Activated naive CD4-positive, alpha-beta T cell treated with anti-CD3 and anti-CD28 coated beads, Interleukin-2, amount 50 U/mL, for 72 hours (primary cell): ENCODE results near the gene FRS2. TPM values are rescaled to one million over a fixed set of nuclear protein-coding genes. Genes with fewer than 3 reads are reported as not detected.
"Not testable (repeated sequence)": the region's sequence is repeated elsewhere in the genome, so short reads cannot be mapped to it uniquely, and the experiment has no call there.

Source experiments
- ATAC-seq, 2 donors: fragments of 150-1000 bp; cut with Tn5 transposase; 2 replicates each; pipeline ENCODE4 v1.10.0; 2021; ENCODE audit warnings: mild to moderate bottlenecking in 2 of 2, moderate library complexity in 2 of 2
- DNase-seq, 2 donors: peaks; one replicate each; pipeline ENCODE4 v3.0.0; 2021 to 2022; ENCODE audit warnings: low spot score in 2 of 2
- H3K27ac Mint-ChIP-seq, 2 donors: one replicate each; pipeline ENCODE4 v1.8.0; 2022; ENCODE audit warnings: mild to moderate bottlenecking in 2 of 2, mixed read lengths in 2 of 2
- H3K36me3 Mint-ChIP-seq, 2 donors: one replicate each; pipeline ENCODE4 v1.8.0; 2022; ENCODE audit warnings: mixed read lengths in 2 of 2
- H3K9me3 Mint-ChIP-seq, 2 donors: one replicate each; pipeline ENCODE4 v1.8.0; 2022; ENCODE audit warnings: mixed read lengths in 2 of 2
- total RNA-seq, 2 donors: library from RNA; stranded (reverse); gene quantifications; one replicate each; pipeline ENCODE4 v1.2.3, GENCODE V29; 2022

Gene FRS2
- total RNA-seq, 2 donors from 2014 or later: 13.1 to 15.5 TPM

DNA sequence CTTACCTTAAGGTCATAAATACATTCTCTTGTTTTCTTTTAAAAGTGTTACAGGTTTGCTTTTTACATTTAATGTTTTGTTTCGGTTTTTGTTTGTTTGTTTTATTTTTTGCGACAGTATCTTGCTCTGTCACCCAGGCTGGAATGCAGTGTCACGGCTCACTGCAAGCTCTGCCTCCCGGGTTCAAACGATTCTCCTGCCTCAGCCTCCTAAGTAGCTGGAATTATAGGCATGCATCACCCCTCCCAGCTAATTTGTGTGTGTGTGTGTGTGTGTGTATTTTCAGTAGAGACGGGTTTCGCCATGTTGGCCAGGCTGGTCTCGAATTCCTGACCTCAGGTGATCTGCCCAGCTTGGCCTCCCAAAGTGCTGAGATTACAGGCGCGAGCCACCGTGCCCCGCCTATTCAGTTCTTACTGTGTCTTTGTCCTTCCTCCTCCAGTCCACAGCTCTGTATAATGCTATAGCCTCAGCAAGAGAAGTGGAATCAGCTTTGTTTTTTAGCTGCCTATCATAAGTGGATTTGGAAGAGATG is 17.5 kb upstream of the FRS2 start:
- H3K9me3 Mint-ChIP-seq, H3K36me3 Mint-ChIP-seq, DNase-seq, ATAC-seq, H3K27ac Mint-ChIP-seq: not testable (repeated sequence)

DNA sequence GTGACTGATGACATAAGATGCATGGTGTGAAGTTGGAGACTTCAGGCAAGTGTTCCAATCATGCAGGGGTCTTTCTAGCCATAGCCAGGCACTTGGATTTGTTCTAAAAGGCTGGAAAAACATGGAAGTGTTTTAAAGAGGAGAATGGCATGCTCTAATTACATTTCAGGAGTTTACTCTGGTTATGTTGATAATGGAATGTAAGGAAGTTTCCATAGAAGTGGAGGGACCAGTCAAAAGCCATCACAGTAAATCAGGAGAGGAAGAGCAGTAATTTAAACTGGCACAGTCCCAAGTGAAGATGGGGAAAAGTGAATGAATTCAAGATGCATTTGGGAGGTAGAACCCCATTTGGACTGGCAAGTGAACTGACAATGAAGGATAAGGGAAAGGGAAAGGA is 13.9 kb upstream of the FRS2 start:
- H3K27ac Mint-ChIP-seq: no peak overlapping the region
- ATAC-seq: no peak
- H3K9me3 Mint-ChIP-seq: no peaks in the 10 kb centered on the region

DNA sequence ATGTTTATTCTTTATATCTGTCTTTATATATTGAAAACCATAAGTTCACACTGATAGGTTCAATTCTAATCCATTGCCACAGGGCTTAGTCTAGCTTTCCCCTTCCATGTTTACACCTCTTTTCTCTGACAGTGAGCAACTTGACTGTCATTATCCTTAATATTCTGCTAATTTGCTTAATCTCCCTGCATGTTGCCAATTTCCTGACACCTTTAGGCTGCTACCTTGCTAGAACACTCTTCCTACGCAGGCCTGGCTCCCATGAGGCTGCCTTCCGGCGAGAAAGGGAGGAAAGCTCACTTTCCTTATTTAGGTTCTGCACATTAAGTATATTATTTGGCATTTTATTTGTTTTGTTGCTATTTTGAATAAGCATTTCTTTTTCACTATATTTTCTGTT is 12.8 kb upstream of the FRS2 start:
- H3K9me3 Mint-ChIP-seq: no peaks in the 10 kb centered on the region
- H3K36me3 Mint-ChIP-seq: no peaks in the 10 kb centered on the region
- no peak overlapping the region for H3K27ac Mint-ChIP-seq
- DNase-seq: no peak
- ATAC-seq: no peak

More for the DNA sequence above, 13.9 kb upstream of the FRS2 start:
- H3K36me3 Mint-ChIP-seq: no peaks in the 10 kb centered on the region
- no peak for DNase-seq

DNA sequence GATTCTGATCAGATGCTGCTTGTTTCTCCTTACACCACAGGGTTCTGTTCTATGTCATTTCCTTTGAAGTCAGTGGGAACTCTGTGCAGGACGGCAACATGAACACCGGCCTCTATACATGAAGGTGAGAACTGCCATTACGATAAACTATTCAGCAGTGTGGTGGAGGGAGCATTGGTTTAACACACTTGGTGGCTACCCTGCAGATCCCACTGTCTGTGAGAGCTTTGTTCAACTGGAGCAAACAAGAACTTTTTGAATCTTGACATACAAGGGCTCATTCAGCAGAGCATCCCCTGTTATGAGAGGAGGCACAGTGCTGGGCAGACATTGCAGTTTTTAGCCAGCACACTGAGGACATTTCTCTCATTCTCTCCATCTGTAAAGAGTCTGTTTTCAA is 10.7 kb upstream of the FRS2 start:
- no peaks in the 10 kb centered on the region for H3K36me3 Mint-ChIP-seq
- no peaks in the 10 kb centered on the region for H3K9me3 Mint-ChIP-seq
- no peak overlapping the region for H3K27ac Mint-ChIP-seq
- DNase-seq: no peak
- no peak for ATAC-seq

DNA sequence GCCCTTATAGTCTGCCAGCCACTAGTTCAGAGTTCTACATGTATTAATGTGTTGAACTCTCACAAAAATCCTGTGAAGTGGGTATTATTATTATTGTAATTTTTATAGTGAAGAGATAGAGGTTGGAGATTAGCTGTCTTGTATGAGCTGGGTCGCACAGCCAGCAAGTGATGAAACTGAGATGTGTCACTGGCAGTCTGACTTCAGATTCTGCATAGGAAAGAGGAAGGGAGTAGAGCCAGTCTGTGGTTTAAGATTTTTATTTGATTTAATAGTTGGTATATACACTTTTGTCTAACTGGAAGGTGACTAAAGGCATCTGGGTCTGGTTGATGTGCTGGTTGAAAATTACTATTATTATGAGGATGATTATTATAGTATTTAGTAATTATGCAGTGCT is 5.8 kb upstream of the FRS2 start:
- no peak overlapping the region for H3K27ac Mint-ChIP-seq
- no peak for DNase-seq
- no peaks in the 10 kb centered on the region for H3K9me3 Mint-ChIP-seq
- no peaks in the 10 kb centered on the region for H3K36me3 Mint-ChIP-seq
- ATAC-seq: no peak

DNA sequence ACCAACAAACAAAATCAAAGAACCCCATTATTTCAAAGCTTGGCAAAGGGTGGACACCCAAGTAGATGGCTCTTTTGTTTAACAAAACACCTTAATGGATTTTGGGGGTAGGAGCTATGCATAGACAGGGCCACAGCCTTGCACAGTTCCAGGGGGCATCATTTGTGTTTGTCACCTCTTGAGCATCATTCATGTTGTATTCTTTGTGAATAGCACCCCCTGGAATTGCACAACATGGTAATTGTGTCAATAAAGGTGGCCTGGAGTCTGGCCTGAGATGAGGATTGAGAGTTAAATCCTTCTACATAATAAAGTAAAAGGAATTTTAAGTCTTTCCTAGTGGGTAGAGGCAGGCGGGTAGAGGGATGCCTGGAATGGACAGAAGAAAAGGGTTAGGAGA is 3.3 kb upstream of the FRS2 start:
- peaks cover 0 to 4% of the 10 kb centered on the region in 2 donors for H3K36me3 Mint-ChIP-seq
- ATAC-seq: no peak
- H3K27ac Mint-ChIP-seq: no peak overlapping the region
- no peaks in the 10 kb centered on the region for H3K9me3 Mint-ChIP-seq
- no peak for DNase-seq

DNA sequence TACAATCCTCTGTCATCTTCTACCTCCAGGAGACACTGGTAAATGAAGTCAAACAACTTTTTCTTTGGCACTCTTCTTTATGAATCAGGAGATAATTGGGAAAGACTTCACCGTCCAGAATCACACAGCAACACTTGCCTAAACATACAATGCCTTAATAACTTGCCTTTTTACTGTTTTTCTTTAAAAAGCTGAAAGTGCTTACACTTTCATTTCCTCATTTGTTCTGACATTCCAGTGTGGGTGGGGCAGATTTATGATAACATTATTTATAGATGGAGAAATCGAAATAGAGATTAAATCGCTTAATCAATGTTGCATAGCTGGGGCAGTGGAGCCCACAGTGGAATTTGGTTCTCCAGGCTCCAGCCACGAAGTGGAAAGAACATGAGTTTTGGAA is 2.8 kb upstream of the FRS2 start:
- ATAC-seq (no peak), DNase-seq (no peak)
- Mint-ChIP-seq H3K27ac (no peak overlapping the region), H3K36me3 (peaks cover 0 to 4% of the 10 kb centered on the region in 2 donors), H3K9me3 (no peaks in the 10 kb centered on the region)

DNA sequence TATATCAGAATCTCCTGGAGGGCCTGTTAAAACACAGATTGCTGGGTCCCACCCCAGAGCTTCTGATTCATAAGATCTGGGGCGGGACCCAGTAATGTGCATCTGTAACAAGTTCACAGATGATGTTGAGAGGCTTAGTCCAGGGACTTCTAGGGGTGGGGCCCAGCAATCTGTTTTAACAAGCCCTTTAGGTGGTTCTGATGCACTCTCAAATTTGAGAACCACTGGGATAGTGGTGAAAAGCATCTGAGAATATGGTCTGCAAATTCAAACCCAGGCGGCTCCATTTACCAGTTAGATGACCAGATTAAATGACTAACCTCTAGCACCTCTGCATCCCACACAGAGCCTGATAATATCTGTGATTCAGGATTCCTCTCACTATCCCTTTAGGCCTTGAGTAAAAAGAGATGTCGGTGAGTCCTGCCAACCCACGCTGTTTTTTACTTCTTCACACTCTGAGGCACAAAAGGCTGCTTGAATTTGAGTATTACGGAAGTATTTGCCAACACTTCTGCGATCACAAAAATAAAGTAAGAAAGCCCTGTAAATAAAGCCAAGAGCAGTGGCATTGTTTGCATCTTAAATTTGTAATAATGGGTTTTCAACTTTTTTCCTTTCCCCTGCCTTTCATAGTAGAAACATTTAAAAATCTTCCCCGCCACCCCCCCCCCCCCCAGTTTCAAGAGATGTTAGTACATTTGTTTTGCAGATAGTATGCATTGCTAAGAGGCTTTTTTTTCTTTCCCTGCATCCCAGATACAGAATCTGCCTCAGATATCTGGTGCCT is 1.8 kb upstream of the FRS2 start:
- no peak for DNase-seq
- peaks cover 0 to 4% of the 10 kb centered on the region in 2 donors for H3K36me3 Mint-ChIP-seq
- no peak for ATAC-seq
- H3K27ac Mint-ChIP-seq: no peak overlapping the region
- H3K9me3 Mint-ChIP-seq: no peaks in the 10 kb centered on the region

DNA sequence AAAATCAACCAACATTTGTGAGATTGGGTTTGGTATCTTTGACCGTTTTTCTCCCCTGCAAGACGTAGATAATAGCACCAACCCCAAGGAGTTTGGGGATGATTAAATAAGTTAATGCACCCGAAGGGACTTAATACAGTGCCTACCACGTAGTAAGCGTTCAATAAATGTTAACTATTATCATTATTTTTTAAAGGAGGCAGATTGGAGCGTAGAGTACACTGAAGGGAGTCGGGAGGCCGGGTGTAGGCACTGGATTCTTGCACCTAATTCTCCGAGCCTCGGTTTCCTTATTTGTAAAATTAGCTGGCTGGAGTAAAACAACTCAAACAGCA is 367 bp upstream of the FRS2 start:
- ATAC-seq (no peak), DNase-seq (no peak)
- H3K36me3 Mint-ChIP-seq: peaks cover 0 to 4% of the 10 kb centered on the region in 2 donors
- H3K27ac Mint-ChIP-seq: peak overlapping the region; percentile 97 to 98
- H3K9me3 Mint-ChIP-seq: no peaks in the 10 kb centered on the region

DNA sequence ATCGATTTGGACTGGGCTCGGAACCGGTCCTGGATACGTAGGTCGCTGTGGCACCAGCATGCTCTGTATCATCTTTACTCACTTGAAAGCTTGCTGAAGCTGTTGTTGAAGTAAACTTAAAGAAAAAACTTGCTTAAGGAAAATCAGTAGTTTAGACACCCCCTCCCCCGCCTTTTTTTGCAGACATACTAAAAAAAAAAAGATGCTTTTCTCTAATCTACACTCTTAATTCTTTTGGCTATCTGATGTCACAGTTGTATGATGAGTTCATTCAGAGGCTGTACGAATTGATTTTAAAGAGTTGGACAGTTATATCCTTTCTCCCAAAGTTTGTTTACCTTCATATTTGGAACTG is 865 bp downstream of the FRS2 start:
- H3K27ac Mint-ChIP-seq: peak overlapping the region; percentile 97 to 98
- peaks cover 0 to 4% of the 10 kb centered on the region in 2 donors for H3K36me3 Mint-ChIP-seq
- no peaks in the 10 kb centered on the region for H3K9me3 Mint-ChIP-seq
- DNase-seq (no peak), ATAC-seq (no peak)

DNA sequence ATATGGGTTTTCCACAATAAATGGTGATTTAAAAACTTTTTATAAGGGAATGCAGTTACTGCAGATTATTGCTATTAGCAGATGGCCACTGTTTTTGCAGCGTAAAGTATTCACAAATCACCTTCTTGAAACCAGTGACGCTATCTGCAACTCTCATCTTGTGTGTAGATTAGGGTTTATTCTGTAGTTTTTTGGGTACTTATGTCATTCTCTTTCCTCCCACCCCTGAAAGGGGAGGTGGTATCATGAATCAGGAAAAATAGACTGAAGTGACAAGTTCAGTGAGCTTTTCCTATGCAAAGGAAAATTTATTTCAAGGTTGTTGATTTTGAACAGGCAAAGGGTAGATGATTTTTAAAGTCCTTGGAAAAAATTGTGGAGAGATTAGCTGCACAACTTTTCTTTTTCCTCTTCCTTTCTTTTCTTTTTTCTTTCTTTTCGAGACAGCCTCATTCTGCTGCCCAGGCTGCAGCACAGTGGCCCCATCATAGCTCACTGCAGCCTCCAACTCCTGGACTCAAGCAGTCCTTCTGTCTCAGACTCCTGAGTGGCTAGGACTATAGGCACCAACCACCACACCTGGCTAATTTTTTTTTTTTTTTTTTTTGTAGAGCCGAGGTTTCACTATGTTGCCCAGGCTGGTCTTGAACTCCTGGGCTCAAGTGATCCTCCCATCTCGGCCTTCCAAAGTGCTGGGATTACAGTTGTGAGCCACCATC is 1.6 kb downstream of the FRS2 start:
- ATAC-seq: no peak
- H3K27ac Mint-ChIP-seq: peak overlapping the region; percentile 79 to 98
- no peaks in the 10 kb centered on the region for H3K9me3 Mint-ChIP-seq
- no peak for DNase-seq
- H3K36me3 Mint-ChIP-seq: peaks cover 0 to 4% of the 10 kb centered on the region in 2 donors

DNA sequence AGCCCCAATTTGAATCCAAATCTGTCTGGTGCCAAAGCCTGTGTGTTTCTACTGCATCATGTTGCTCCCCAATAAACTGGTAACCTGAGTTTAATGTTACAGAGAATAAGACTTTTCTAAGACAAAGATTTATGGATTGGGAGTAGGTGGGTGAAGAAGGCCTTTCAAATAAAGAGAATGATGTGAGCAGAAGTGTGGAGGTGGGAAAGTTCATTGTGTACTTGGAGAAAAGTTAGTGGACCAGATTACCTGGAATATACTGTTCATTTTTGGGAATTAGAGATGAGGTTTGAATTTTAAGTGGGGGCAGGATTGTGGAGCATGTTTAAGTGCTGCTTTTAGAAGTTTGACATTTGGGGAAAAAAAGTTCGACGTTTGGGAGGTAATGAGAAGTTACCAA is 3.1 kb downstream of the FRS2 start:
- Mint-ChIP-seq H3K9me3 (no peaks in the 10 kb centered on the region), H3K36me3 (peaks cover 0 to 4% of the 10 kb centered on the region in 2 donors), H3K27ac (no peak overlapping the region)
- ATAC-seq: no peak
- DNase-seq: no peak

DNA sequence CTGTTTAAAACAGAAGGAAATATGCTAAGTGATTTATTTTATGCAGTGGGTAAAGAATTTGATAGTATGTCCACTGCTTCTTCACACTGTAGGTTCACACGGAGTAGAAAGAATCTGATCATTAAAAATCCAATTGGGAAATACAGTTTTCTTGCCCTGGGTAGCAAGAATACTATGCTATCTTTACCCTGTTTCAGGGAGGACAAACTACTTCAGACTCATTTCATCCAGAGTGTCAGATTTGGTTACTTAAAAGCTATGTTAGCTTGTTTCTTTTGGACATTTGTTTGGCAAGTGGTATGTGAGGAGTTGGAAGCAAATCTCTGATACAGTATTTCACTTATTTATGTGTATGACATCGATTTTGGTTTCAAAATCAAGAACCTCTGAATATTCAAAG is 4.3 kb downstream of the FRS2 start:
- no peaks in the 10 kb centered on the region for H3K9me3 Mint-ChIP-seq
- no peak overlapping the region for H3K27ac Mint-ChIP-seq
- ATAC-seq (no peak), DNase-seq (no peak)
- H3K36me3 Mint-ChIP-seq: peaks cover 0 to 4% of the 10 kb centered on the region in 2 donors

DNA sequence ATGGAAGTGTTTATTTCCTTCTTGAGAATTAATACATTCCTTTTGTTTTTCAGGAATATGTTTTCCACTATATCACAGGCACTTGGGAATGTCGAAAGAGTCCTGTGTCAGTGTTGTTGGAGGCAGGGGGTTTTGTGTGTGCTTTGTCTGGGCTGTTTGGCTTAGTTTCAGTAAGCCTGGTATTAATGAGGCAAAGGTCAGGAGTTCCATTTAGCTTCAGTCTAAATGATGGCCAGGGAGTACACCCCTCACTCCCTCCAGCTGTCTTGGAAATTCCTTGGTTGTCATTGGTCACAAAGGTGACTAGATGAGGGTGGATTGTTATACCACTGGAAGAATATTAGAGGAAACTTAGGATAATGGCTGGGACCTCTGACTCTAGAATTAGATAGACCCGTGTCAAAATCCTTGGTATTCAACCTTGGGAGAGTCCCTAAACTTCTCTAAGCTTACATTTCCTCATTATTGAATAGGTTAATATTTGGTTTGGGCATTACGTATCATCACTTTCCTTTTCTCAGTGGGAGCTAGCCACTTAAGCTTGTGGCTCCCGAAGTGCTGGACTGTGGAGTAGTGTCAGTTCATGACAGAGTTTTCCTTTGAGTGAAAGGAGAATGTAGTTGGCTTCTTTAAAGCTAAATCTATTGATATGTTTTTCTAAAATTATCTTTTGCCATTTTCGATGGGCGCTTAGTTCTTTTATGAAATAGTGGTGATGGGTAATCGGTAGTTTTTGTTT is 5.2 kb downstream of the FRS2 start:
- DNase-seq (no peak), ATAC-seq (no peak)
- Mint-ChIP-seq H3K36me3 (peaks cover 0 to 10% of the 10 kb centered on the region in 2 donors), H3K27ac (no peak overlapping the region), H3K9me3 (no peaks in the 10 kb centered on the region)

DNA sequence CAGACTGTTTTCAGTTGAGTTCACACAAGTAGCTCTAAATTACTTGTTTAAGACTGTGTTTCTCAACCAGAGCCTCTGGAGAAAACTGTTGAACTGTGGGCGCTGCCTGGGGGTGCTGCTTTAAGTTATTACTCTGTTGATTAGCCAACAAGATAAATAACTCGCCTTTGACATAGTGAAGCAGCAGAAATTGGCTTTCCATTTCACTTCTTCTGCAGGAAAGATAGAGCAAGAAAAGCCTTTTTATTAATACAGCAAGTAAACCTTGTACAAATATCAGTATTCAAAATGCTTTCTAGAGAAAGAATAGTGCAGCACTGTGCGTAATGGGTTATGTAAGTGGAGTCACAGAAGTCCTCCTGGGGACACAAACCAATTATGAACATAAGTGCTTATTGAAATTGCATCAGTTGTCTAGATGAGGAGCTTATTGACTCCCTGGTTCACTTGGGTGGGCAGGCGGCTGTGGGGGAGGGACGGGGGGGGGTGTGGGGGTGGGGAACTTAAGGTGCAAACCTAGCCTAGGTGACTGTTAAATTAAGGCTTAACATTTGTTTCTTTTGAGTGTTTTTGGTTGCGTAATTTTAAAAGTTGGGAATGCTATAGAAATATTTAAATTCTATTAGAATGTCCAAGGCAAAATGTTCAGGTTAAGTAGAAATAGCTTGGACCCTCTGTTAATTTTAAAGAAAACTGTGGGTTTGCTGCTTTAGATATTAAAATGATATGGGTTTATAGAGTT is 6.3 kb downstream of the FRS2 start:
- H3K9me3 Mint-ChIP-seq: no peaks in the 10 kb centered on the region
- DNase-seq (no peak), ATAC-seq (no peak)
- peaks cover 0 to 9% of the 10 kb centered on the region in 2 donors for H3K36me3 Mint-ChIP-seq
- no peak overlapping the region for H3K27ac Mint-ChIP-seq

DNA sequence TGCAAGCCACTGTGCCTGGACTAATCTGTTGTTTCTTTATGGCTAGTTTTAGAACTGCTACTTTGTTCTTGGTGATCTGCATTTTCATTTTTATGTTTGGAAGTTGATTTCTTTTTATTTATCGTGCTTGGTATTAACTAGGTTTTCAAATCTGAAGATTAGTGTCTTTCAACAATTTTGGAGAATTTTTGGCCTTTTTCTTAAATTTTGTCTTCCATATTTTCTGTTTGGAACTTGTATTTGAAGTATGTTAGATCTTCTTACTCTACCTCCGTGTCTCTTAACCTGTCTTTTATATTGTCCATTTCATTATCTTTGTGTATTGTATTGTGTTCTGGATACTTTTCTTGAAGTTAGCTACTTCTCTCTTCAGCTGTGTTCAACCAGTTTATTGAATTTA is 9.5 kb downstream of the FRS2 start:
- peaks cover 0 to 16% of the 10 kb centered on the region in 2 donors for H3K36me3 Mint-ChIP-seq
- no peak overlapping the region for H3K27ac Mint-ChIP-seq
- H3K9me3 Mint-ChIP-seq: no peaks in the 10 kb centered on the region
- no peak for DNase-seq
- ATAC-seq: no peak

DNA sequence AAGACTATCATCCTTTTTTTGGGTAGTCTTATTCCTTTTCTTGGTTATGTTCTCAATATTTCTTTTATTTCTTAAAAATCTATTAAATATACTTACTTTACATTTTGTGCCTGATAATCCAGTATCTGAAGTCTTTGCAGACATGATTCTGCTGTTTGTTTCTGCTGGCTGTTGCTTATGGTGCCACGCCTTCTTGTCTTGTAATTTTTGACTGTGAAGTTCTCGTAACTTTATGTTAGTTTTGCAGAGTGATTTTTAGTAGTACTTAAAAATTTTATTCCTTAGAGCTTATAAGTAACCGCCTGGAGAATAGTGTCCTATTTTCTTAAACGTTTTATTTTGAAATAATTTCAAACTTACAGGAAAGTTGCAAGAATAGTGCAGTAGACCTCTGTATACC is 10.5 kb downstream of the FRS2 start:
- no peaks in the 10 kb centered on the region for H3K9me3 Mint-ChIP-seq
- DNase-seq (no peak), ATAC-seq (no peak)
- H3K27ac Mint-ChIP-seq: no peak overlapping the region
- peaks cover 0 to 19% of the 10 kb centered on the region in 2 donors for H3K36me3 Mint-ChIP-seq
